Measurements from ENCODE around the gene WDR74.

DNA sequence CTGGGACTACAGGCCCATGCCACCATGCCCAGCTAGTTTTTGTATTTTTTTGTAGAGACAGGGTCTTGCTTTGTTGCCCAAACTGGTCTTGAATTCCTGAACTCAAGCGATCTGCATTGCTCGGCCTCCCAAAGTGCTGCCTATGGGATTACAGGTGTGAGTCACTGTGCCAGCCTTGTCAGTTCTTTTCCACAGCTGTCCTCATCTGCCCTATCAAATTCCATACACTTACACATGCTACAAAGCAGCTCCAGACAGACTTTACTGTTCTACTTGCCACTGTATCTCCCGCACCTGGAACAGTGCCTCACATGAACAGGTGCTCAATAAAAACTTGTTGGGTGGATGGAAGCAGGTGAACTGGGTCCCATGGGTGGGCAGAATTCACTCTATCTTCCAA lies 15.7 kb downstream of the WDR74 start:
- TF ChIP-seq POLR2AphosphoS5 (IDR thresholded peaks at IDR 0.05; ENCODE audit: borderline replicate concordance, low read depth, low read length), result no peak
- no peak for TF ChIP-seq EZH2 (IDR thresholded peaks at IDR 0.05)
- TF ChIP-seq FOXP2 (optimal IDR thresholded peaks at IDR 0.05; ENCODE audit: control extremely low read depth, extremely low read length, insufficient read depth), result no peak
